ENCODE results near the gene FAM98A.

FAM98A gene

DNA sequence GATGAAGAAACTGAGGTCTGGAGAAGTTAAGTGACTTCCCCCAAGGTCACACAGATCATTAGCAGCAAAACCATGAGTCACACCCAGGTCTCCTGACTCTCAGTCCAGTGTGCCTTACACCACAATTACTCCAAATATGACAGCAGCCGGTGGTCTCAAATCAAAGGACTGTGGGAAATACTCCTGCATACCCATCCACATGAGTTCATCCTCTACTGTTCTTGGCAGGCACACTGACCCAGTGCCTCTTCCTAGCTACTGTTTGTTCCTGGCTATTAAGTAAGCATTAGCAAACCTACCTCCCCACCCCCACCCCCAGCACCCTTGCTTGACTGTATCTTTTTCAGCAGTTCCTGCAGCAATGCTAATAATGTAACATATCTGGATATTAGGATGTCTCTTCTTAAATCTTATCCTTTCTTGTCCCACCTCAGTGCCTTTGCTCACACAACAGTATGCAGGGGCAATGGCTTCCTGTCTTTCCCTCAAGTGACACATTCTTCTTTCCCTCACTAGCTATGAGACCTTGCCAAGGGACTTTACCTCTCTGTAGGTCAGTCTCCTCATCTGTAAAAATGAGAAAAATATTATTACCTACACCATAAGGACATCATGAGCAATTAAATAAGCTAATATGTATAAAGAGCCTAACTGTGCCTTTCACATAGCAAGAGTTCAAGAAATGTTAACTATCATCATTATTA lies 46.2 kb downstream of the FAM98A start:
- H3K36me3 ChIP-seq (ENCODE audit: control insufficient read depth in 2 of 2, insufficient read depth in 1 of 2, low read length in 2 of 2) = no peaks in the 10 kb centered on the region
- H3K9me3 ChIP-seq (ENCODE audit: control insufficient read depth, insufficient read depth, low read depth, low read length) = no peaks in the 10 kb centered on the region
- no peak overlapping the region for H3K27ac ChIP-seq (ENCODE audit: extremely low read depth, low read depth, low read length)
- ChIA-PET CTCF (no interaction called here), POLR2A (no interaction called here)
- no peak for TF ChIP-seq ZNF302 (tag by site-specific recombination; IDR thresholded peaks at IDR 0.05; ENCODE audit: low read depth)
- H3K4me1 ChIP-seq (ENCODE audit: control insufficient read depth, insufficient read depth, low read length) = peaks cover 2% of the 10 kb centered on the region; the same call in 1 of the 2 replicates
- no peak overlapping the region for H3K4me3 ChIP-seq (ENCODE audit: low read depth, low read length)

GRCh38 chr2:33550206-33550605 lies 48.9 kb downstream of the FAM98A start:
- no peak overlapping the region for H3K4me3 ChIP-seq (ENCODE audit: low read depth, low read length)
- no peaks in the 10 kb centered on the region for H3K36me3 ChIP-seq (ENCODE audit: control insufficient read depth in 2 of 2, insufficient read depth in 1 of 2, low read length in 2 of 2)
- TF ChIP-seq ZBTB11 (tag by site-specific recombination; conservative IDR thresholded peaks at IDR 0.05; ENCODE audit: low read depth) (no peak), ZNF148 (tag by site-specific recombination; IDR thresholded peaks at IDR 0.05; ENCODE audit: borderline replicate concordance) (no peak), ZNF513 (tag by site-specific recombination; IDR thresholded peaks at IDR 0.05) (no peak), ZNF426 (tag by site-specific recombination; IDR thresholded peaks at IDR 0.05) (no peak), SP7 (tag by site-specific recombination; IDR thresholded peaks at IDR 0.05) (no peak), BCL11B (tag by site-specific recombination; IDR thresholded peaks at IDR 0.05; ENCODE audit: low read depth) (no peak), ZNF23 (tag by site-specific recombination; IDR thresholded peaks at IDR 0.05; ENCODE audit: borderline replicate concordance) (no peak), TRIM28 (IDR thresholded peaks at IDR 0.05; ENCODE audit: borderline replicate concordance, low read length) (no peak), GLI4 (tag by site-specific recombination; IDR thresholded peaks at IDR 0.05) (no peak), ZNF2 (tag by site-specific recombination; IDR thresholded peaks at IDR 0.05) (no peak), ZNF202 (tag by site-specific recombination; IDR thresholded peaks at IDR 0.05; ENCODE audit: borderline replicate concordance) (no peak), ZNF266 (tag by site-specific recombination; IDR thresholded peaks at IDR 0.05; ENCODE audit: low read depth) (no peak), MZF1 (tag by site-specific recombination; IDR thresholded peaks at IDR 0.05; ENCODE audit: borderline replicate concordance) (no peak), ZNF510 (tag by site-specific recombination; IDR thresholded peaks at IDR 0.05; ENCODE audit: insufficient replicate concordance) (no peak)
- ChIA-PET POLR2A (no interaction called here), CTCF (interaction anchor here (0.7 kb wide), 1 partner anchor 74 kb away, joined by 3 read pairs; the partner anchor contains the start of gene RASGRP3)
- no peaks in the 10 kb centered on the region for H3K9me3 ChIP-seq (ENCODE audit: control insufficient read depth, insufficient read depth, low read depth, low read length)
- no peaks in the 10 kb centered on the region for H3K4me1 ChIP-seq (ENCODE audit: control insufficient read depth, insufficient read depth, low read length)
- no peak overlapping the region for H3K27ac ChIP-seq (ENCODE audit: extremely low read depth, low read depth, low read length)
